Measurements from ENCODE around the gene GGCT.

The GGCT gene

DNA sequence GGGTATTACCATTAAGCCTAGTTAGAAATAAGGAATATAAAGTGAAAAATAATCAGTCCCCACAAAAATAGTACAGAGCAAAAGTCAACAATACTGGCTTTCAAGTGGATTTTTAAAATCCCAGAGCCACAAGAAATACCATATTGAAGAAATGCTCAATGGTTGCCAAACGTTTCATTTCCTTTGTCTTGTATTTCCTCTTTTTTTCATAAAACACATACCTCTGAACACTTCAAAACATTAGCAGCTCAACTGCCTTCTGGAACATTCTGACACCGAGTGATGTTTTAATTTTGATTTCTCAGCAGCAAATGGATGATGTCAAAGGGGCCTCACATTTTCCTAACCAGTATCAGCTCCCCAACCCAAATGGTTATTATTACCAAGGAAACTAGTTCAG lies 36.6 kb downstream of the GGCT start:
- H3K4me3 Mint-ChIP-seq = no peak overlapping the region
- peaks cover 8% of the 10 kb centered on the region for H3K36me3 Mint-ChIP-seq (ENCODE audit: low read depth)
- no peak overlapping the region for H3K27ac Mint-ChIP-seq

DNA sequence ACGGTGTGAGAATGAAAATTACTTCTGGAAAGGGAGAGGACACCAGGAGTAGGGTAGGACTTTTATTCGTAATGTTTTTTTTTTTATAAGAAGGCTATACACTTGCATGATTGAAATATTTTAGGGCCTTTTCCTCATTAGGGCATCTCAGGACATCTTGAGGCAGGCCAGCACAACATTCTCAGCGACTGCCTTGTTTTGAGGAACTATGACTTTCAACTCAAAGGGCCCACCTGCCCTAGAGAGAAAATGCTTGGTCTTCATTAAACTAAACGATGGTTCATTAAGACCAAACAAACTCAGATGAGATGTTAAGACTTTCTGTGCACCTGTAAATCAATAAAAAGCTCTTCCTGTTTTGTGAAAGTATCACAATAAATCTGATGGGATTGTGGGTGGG lies 37.4 kb downstream of the GGCT start:
- H3K27me3 Mint-ChIP-seq = no peaks in the 10 kb centered on the region
- peaks cover 54% of the 10 kb centered on the region for H3K4me1 Mint-ChIP-seq (ENCODE audit: low read depth)
- no peak overlapping the region for H3K27ac Mint-ChIP-seq

More for the DNA sequence above, 36.6 kb downstream of the GGCT start:
- Mint-ChIP-seq H3K4me1 (ENCODE audit: low read depth) (peaks cover 60% of the 10 kb centered on the region), H3K27me3 (no peaks in the 10 kb centered on the region), H3K9me3 (no peaks in the 10 kb centered on the region)
- DNase-seq = no peak

DNA sequence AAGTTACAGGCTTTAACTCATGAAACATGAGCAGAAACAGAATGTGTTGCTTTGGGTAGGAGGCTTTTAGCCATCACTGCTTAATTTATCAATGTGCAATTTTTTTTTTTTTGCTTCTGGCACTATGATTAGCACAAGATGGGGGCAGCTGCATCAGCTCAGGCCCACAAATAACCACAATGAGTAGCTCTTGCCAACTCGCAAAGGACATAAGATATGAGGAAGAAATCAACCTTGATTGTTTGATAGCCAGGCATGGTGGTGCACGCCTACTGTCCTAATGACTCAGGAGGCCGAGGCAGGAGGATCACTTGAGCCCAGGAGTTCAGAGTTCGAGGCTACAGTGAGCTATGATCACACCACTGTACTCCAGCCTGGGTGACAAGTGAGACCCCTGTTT lies 38.4 kb downstream of the GGCT start:
- no peak overlapping the region for H3K4me3 Mint-ChIP-seq
- H3K36me3 Mint-ChIP-seq (ENCODE audit: low read depth) = peaks cover 4% of the 10 kb centered on the region
- H3K27me3 Mint-ChIP-seq = no peaks in the 10 kb centered on the region
- no peak for DNase-seq
- no peak overlapping the region for H3K27ac Mint-ChIP-seq
- H3K4me1 Mint-ChIP-seq (ENCODE audit: low read depth) = peaks cover 44% of the 10 kb centered on the region
- H3K9me3 Mint-ChIP-seq = no peaks in the 10 kb centered on the region

More for the DNA sequence above, 37.4 kb downstream of the GGCT start:
- Mint-ChIP-seq H3K36me3 (ENCODE audit: low read depth) (peaks cover 4% of the 10 kb centered on the region), H3K4me3 (no peak overlapping the region), H3K9me3 (no peaks in the 10 kb centered on the region)
- DNase-seq = no peak

DNA sequence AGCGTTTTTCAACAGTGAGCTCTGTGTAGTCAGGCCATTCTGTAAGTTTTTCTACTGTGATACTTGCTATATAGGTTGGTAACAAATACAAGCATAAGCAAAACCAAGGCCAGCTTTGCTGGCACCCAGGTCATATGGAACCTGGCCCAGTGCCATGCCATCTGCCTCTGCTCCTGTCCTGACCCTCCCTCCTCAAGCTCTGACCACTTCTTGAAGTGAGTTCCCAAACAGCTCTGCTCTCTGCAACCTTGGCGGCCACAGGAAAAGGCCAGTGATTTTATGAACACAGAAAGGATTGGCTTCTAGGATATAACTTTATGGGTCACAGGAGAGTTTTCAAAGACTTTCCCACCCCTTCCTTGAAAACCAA lies 38.8 kb downstream of the GGCT start:
- Mint-ChIP-seq H3K4me1 (ENCODE audit: low read depth) (peaks cover 40% of the 10 kb centered on the region), H3K27me3 (no peaks in the 10 kb centered on the region), H3K27ac (no peak overlapping the region), H3K36me3 (ENCODE audit: low read depth) (peaks cover 4% of the 10 kb centered on the region), H3K4me3 (no peak overlapping the region), H3K9me3 (no peaks in the 10 kb centered on the region)
- DNase-seq = no peak

DNA sequence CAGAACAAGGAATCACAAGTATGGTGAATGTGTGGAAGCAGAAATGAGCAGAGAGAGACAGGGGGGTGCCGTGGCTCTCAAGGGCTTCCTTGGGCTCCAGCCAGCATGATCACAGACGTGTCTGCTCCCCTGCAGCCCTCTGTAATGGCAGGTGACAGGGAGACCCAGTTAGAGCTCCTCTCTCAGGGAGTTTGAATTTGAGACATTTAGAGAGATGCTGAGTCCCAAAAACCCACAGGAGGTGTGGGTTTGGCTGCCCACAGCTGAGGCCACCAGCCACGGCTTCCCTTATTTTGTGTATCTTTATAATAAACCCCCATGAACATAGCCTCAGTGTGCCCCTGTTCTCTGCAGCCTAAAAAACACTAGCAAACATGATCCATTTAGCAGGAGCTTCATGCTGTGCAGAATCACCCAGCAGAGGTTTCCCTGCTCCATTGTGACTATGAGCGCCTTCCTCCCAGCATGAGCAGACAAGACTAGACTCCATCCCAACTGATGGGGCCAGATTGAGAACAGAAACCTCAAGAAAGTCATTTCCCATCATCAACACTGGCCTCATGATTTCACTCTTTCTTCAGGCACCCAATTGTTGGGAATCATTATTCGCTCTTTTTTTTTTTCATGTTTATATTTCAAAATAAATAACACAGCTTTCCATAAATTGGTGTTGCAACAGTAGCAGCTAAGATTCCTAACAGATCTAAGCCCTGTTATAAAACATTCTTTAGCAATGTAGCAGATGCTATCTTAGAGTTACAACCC lies 39.4 kb downstream of the GGCT start:
- peaks cover 34% of the 10 kb centered on the region for H3K4me1 Mint-ChIP-seq (ENCODE audit: low read depth)

DNA sequence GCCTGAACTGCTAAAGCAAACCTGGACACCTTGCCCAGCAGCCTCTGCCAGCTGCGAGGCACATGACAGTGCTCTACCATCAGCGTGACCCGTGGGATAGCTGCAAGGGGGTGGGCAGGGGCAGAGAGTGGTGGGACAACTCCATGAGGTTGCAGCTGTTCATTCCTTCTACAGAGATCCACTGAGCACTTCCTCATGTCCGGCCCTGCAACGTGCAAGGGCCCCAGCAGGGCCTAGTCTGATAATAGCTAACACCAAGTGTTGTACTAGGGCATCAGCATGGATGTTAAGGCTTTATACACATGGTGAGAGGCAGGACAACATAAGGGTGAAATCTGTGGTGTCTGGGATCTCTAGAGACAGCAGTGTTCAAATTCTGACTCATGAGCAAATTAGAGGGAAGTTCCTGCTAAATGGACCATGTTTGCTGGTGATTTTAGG lies 40.4 kb downstream of the GGCT start:
- H3K4me3 Mint-ChIP-seq = no peak overlapping the region
- H3K9me3 Mint-ChIP-seq = no peaks in the 10 kb centered on the region
- DNase-seq = no peak
- peaks cover 26% of the 10 kb centered on the region for H3K4me1 Mint-ChIP-seq (ENCODE audit: low read depth)
- H3K27me3 Mint-ChIP-seq = no peaks in the 10 kb centered on the region
- peaks cover 8% of the 10 kb centered on the region for H3K36me3 Mint-ChIP-seq (ENCODE audit: low read depth)
- no peak overlapping the region for H3K27ac Mint-ChIP-seq

More for the DNA sequence above, 39.4 kb downstream of the GGCT start:
- H3K27ac Mint-ChIP-seq = no peak overlapping the region
- no peak overlapping the region for H3K4me3 Mint-ChIP-seq
- no peaks in the 10 kb centered on the region for H3K27me3 Mint-ChIP-seq
- H3K36me3 Mint-ChIP-seq (ENCODE audit: low read depth) = peaks cover 4% of the 10 kb centered on the region
- no peaks in the 10 kb centered on the region for H3K9me3 Mint-ChIP-seq
- DNase-seq = no peak

DNA sequence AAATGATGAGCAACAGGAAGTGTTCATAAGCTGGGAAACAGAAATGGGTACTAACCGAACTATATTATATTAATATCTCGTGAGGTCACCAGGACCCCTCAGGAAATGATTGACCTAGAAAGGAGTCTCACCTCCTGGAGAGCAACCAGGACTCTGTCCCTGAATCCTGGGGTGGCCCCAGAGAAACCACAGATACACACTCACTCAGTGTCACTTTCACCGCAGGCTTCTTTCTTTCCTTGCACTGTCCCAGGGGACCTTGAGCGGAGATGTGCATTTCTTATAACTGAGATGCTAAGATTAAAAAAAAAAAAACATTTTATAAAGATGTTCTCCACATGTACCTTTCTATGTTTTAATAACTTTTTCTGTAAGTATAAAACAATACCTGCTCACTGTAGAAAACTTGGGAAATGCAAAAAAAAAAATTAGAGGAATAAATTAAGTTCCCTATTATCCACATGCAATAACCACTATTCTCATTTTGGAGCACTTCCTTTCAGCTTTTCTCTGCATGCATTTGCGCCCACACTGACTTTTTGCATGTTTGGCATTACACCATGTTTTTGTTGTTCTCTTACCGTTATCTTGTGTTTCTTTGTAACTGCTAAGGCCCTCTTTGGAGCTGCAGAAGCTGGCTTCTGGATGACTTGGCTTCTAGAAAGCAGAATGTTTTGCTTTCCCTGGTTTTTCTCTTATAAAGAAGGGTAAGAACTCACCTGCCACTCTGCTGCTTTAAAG lies 41.1 kb downstream of the GGCT start:
- Mint-ChIP-seq H3K27ac (no peak overlapping the region), H3K36me3 (ENCODE audit: low read depth) (peaks cover 8% of the 10 kb centered on the region), H3K9me3 (no peaks in the 10 kb centered on the region), H3K4me3 (no peak overlapping the region), H3K4me1 (ENCODE audit: low read depth) (peaks cover 21% of the 10 kb centered on the region), H3K27me3 (no peaks in the 10 kb centered on the region)
- no peak for DNase-seq

DNA sequence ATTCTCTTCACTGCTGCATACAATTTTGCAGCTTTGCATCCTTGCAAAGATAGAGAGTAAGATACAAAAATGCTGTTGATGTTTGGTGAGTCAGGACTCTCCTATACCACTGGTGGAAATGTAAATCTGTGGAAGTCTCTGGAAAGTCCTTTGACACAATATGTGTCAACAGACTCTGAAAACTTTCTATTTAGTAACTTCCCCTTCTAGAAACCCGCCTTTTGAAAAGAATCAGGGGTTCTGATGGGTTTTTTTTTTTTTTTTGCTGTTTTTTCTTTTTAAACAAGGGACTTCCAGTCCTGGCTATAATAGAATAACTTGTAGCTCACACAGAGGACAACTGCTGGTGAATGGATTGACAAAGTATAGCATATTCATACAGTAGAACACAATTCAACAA lies 42.5 kb downstream of the GGCT start:
- Mint-ChIP-seq H3K4me3 (no peak overlapping the region), H3K27me3 (no peaks in the 10 kb centered on the region), H3K36me3 (ENCODE audit: low read depth) (peaks cover 13% of the 10 kb centered on the region), H3K4me1 (ENCODE audit: low read depth) (peaks cover 12% of the 10 kb centered on the region), H3K9me3 (no peaks in the 10 kb centered on the region), H3K27ac (no peak overlapping the region)
- no peak for DNase-seq

DNA sequence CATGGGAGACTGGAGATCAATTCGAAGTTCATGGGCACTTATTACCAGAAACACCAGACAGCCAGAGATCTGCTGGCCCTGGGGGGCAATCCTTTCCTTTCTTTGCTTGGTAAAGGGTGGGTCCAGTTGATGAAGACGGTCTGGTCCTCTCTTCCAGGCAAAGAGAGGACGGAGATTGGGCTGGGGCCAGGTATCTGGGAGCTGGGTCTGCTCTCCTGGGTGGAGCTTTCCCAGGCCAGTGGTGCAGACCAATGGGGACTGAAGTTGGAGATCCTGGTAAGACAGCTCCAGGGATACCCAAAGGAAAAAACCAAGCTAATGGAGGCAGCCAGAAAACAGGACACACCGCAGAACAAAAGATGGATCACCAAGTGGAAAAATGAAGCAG lies 44.4 kb downstream of the GGCT start:
- Mint-ChIP-seq H3K27me3 (no peaks in the 10 kb centered on the region), H3K36me3 (ENCODE audit: low read depth) (peaks cover 31% of the 10 kb centered on the region), H3K9me3 (no peaks in the 10 kb centered on the region), H3K4me3 (no peak overlapping the region), H3K27ac (no peak overlapping the region), H3K4me1 (ENCODE audit: low read depth) (peaks cover 2% of the 10 kb centered on the region)
- DNase-seq = no peak

DNA sequence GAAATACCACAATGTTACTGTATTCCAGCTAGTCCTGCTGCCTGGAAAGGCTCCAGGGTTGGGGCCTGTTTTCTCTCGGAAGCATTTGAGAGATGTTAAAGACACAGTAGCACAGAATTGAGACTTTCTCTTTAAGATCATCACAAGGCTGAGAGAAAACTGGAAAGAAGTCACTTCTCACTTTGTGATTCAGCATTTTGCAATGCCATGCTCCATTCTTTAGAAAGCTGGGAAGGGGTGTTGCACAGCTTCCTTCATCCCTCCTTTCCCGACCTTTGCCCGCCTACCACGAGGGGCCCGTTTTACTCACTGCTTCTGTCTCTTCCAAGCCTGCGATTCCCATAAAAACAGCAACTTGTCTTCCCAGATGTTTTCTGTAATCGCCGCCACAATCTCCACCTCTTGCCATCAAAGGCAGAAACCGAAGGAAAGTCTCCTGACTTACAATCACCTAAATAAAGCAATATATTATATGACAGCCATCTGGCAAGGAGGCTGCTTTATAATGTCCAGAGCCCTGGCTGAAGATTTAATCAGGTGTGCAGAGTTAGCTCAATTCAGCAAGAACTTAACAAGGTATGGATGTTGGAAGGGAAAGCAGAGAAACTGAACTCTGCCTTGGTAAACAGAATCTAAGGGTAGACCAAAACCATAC lies 44.9 kb downstream of the GGCT start:
- Mint-ChIP-seq H3K4me3 (no peak overlapping the region), H3K27me3 (no peaks in the 10 kb centered on the region), H3K27ac (no peak overlapping the region), H3K4me1 (ENCODE audit: low read depth) (peaks cover 1% of the 10 kb centered on the region), H3K9me3 (no peaks in the 10 kb centered on the region), H3K36me3 (ENCODE audit: low read depth) (peaks cover 36% of the 10 kb centered on the region)
- no peak for DNase-seq

DNA sequence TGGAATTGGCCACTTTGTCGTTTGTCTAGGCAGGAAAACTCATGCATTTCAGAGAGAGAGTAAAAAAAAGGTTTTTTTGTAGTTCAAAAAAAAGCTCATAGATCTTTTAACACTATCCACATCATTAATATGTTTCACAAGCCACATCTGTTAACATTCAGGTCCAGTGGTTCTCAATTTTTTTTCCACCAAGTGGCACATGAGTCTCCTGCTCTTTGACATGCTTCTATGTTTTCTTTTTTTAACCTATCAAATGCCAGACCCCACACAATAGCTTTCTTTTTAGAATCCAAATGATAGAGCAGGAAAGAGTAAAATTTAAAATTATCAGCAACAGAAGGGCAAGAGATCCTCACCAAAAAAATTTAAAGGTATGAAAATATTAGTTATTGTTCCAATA lies 46.3 kb downstream of the GGCT start:
- no peak overlapping the region for H3K4me3 Mint-ChIP-seq
- no peak for DNase-seq
- H3K27ac Mint-ChIP-seq = no peak overlapping the region
- H3K36me3 Mint-ChIP-seq (ENCODE audit: low read depth) = peaks cover 47% of the 10 kb centered on the region
- H3K27me3 Mint-ChIP-seq = no peaks in the 10 kb centered on the region
- H3K4me1 Mint-ChIP-seq (ENCODE audit: low read depth) = peaks cover 1% of the 10 kb centered on the region
- no peaks in the 10 kb centered on the region for H3K9me3 Mint-ChIP-seq

DNA sequence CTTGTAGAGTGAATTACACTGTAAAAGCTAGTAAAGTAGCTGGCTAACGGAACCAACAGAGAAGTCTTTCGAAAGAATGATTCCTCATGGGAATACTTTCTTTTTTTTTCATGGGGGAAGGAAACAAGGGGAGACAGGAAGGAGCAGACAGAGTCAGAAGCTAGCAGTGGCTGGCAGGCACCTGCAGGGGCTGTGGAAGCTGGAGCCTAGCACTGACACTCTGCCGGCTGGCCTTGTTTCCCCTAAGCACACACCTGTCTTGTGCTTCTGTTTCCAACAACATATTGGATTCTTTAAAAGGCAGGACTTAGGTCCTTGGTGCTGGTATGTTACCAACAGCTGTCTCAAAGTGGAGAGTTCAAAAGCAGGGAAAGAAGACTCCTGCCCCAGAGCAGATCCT lies 50.7 kb downstream of the GGCT start:
- H3K27me3 Mint-ChIP-seq = no peaks in the 10 kb centered on the region
- no peaks in the 10 kb centered on the region for H3K4me1 Mint-ChIP-seq (ENCODE audit: low read depth)
- no peak overlapping the region for H3K4me3 Mint-ChIP-seq
- H3K9me3 Mint-ChIP-seq = no peaks in the 10 kb centered on the region
- no peak overlapping the region for H3K27ac Mint-ChIP-seq
- no peak for DNase-seq
- H3K36me3 Mint-ChIP-seq (ENCODE audit: low read depth) = peaks cover 70% of the 10 kb centered on the region

DNA sequence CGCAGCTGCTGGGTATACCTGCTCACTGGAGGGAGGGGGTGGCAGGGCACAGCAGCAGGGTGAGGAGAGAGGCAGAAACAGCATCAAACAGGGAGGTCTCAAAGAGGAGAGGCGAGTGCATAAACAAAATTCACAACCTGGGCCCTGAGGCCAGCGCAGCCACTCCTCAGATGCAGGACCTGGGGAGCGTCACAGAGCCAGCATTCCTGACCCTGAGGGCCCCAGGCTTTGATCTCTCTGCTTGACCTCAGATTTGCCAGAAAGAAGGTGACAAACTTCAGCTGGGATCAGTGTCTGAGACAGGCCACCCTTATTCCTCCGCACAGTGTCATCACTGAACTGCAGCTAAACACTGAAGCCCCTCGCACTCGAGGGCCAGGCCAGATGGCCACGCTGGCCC lies 51.6 kb downstream of the GGCT start:
- H3K27ac Mint-ChIP-seq = no peak overlapping the region
- no peaks in the 10 kb centered on the region for H3K27me3 Mint-ChIP-seq
- no peaks in the 10 kb centered on the region for H3K9me3 Mint-ChIP-seq
- DNase-seq = no peak
- no peaks in the 10 kb centered on the region for H3K4me1 Mint-ChIP-seq (ENCODE audit: low read depth)
- no peak overlapping the region for H3K4me3 Mint-ChIP-seq
- H3K36me3 Mint-ChIP-seq (ENCODE audit: low read depth) = peaks cover 70% of the 10 kb centered on the region

DNA sequence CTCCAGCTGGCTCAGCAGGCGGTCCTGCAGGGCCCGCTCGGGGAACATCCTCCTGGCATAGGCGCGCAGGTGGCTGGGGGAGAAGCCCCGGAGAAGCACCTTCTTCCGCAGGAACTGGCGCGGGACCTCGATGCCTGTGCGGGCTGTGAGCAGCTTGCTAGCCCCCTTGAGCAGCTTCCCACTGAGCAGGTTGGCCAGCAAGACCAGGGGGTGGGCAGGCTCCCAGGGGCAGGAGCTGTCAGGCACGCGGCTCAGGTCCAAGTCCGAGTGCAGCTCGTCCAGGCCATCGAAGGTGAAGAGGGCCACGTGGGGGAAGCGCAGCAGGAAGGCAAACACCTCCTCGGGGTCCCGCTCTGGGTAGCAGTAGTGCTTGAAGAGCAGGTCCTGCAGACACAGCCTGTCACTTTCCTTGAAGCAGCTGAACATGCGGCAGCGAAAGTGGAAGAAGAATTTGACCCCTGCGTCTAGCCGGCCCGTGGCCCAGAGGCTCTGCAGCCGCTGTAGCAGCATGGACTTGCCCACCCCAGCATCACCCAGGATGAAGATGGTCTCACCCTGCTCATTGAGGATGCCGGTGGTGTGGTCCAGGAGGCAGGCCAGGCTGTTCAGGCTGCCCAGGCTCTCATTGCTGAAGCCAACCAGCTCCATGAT lies 52.2 kb downstream of the GGCT start:
- no peak for DNase-seq
- Mint-ChIP-seq H3K27ac (no peak overlapping the region), H3K36me3 (ENCODE audit: low read depth) (peaks cover 74% of the 10 kb centered on the region), H3K27me3 (no peaks in the 10 kb centered on the region), H3K9me3 (no peaks in the 10 kb centered on the region), H3K4me1 (ENCODE audit: low read depth) (no peaks in the 10 kb centered on the region), H3K4me3 (no peak overlapping the region)
